Esophagus muscularis mucosa (tissue), 4 donors: Measurements from ENCODE around the gene PRSS56. TPM values are rescaled to one million over a fixed set of nuclear protein-coding genes. Genes with fewer than 3 reads are reported as not detected.

ENCODE experiments used
- DNase-seq: peaks from one replicate; pipeline ENCODE4 v3.0.0-alpha.2; 2017; ENCODE audit errors: extremely low spot score
- H3K27ac ChIP-seq, 4 donors: fragments of 200-600 bp; sonication (generic); replicated peaks in 1 of 4; 1 replicate in 3 of 4; 2 replicates in 1 of 4; pipeline ENCODE4 v1.5.1; 2016 to 2019; ENCODE audit warnings: mild to moderate bottlenecking in 1 of 4
- H3K27me3 ChIP-seq, 4 donors: fragments of 200-600 bp; sonication (generic); one replicate each; pipeline versions ENCODE4 v1.5.1 to v1.6.0; 2016 to 2019
- H3K36me3 ChIP-seq, 4 donors: fragments of 200-600 bp; sonication (generic); one replicate each; pipeline ENCODE4 v1.5.1; 2016 to 2019
- H3K4me1 ChIP-seq, 4 donors: fragments of 200-600 bp; sonication (generic); one replicate each; pipeline ENCODE4 v1.5.1; 2016 to 2019
- H3K4me3 ChIP-seq, 4 donors: fragments of 200-600 bp; sonication (generic); 1 replicate in 2 of 4; 2 replicates in 2 of 4; pipeline ENCODE4 v1.5.1; 2016 to 2019; ENCODE audit warnings: mild to moderate bottlenecking in 4 of 4, moderate library complexity in 1 of 4
- H3K9me3 ChIP-seq, 4 donors: fragments of 200-600 bp; sonication (generic); 1 replicate in 3 of 4; 2 replicates in 1 of 4; pipeline ENCODE4 v1.5.1; 2016 to 2019
- EP300 ChIP-seq: sonication (generic); formaldehyde crosslinking; IDR thresholded peaks from one replicate; pipeline ENCODE4 v1.6.1; 2017; ENCODE audit warnings: antibody characterized with exemption
- POLR2A ChIP-seq: fragments of 450-650 bp; IDR thresholded peaks from one replicate; pipeline ENCODE4 v1.6.1; 2017; ENCODE audit warnings: antibody characterized with exemption, moderate library complexity, mild to moderate bottlenecking, low read depth
- POLR2AphosphoS5 ChIP-seq, 2 donors: sonication (generic); formaldehyde crosslinking; IDR thresholded peaks; one replicate each; pipeline ENCODE4 v1.6.1; 2017; ENCODE audit warnings: antibody characterized with exemption in 2 of 2
- WGBS: methylation state at CpG from one replicate; pipeline ENCODE4 v1.1.5; 2018; 5-methylcytosine and 5-hydroxymethylcytosine counted together
- intact Hi-C: fragments of 100-400 bp; cut with DNase I; formaldehyde crosslinking; loops from one replicate; pipeline ENCODE4 v1.15.1; 2023
- total RNA-seq, 4 donors: library from RNA; depleted of rRNA; stranded (reverse); fragments of >200 nt; gene quantifications; one replicate each; pipeline versions ENCODE4 v1.1.0 to v1.2.1, GENCODE V29; 2016
- TF ChIP-seq, protein P1 (sequence below), 3 experiments: fragments of 200-600 bp in 2 of 3; fragments of 450-650 bp in 1 of 3; sonication (generic) in 2 of 3; IDR thresholded peaks; one replicate each; pipeline ENCODE4 v1.5.1; 2017 to 2019; ENCODE audit warnings: antibody characterized with exemption in 3 of 3, mild to moderate bottlenecking in 2 of 3, moderate library complexity in 1 of 3

The PRSS56 gene
- total RNA-seq, 4 donors from 2014 or later: not detected

- Histone ChIP-seq H3K27ac (no peak overlapping the region), H3K36me3 (no peaks in the 10 kb centered on the region), H3K4me3 (no peak overlapping the region), H3K9me3 (peaks cover 0 to under 1% (median 0%) of the 10 kb centered on the region in 4 donors), H3K27me3 (peaks cover 0 to 62% (median 4%) of the 10 kb centered on the region in 4 donors), H3K4me1 (no peaks in the 10 kb centered on the region)
- intact Hi-C loops: no loop called here
- DNase-seq: no peak
- 90% methylated on average over 11 of the region's 13 CpGs for WGBS
- TF ChIP-seq, protein P1, sequence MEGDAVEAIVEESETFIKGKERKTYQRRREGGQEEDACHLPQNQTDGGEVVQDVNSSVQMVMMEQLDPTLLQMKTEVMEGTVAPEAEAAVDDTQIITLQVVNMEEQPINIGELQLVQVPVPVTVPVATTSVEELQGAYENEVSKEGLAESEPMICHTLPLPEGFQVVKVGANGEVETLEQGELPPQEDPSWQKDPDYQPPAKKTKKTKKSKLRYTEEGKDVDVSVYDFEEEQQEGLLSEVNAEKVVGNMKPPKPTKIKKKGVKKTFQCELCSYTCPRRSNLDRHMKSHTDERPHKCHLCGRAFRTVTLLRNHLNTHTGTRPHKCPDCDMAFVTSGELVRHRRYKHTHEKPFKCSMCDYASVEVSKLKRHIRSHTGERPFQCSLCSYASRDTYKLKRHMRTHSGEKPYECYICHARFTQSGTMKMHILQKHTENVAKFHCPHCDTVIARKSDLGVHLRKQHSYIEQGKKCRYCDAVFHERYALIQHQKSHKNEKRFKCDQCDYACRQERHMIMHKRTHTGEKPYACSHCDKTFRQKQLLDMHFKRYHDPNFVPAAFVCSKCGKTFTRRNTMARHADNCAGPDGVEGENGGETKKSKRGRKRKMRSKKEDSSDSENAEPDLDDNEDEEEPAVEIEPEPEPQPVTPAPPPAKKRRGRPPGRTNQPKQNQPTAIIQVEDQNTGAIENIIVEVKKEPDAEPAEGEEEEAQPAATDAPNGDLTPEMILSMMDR (IDR thresholded peaks at IDR 0.05): no peak
- TF ChIP-seq POLR2AphosphoS5 (IDR thresholded peaks at IDR 0.05): no peak
- TF ChIP-seq EP300: no peak
- no peak for TF ChIP-seq POLR2A
Measured at GRCh38 chr2:232477751-232478510, 42.3 kb upstream of the PRSS56 start.

DNA sequence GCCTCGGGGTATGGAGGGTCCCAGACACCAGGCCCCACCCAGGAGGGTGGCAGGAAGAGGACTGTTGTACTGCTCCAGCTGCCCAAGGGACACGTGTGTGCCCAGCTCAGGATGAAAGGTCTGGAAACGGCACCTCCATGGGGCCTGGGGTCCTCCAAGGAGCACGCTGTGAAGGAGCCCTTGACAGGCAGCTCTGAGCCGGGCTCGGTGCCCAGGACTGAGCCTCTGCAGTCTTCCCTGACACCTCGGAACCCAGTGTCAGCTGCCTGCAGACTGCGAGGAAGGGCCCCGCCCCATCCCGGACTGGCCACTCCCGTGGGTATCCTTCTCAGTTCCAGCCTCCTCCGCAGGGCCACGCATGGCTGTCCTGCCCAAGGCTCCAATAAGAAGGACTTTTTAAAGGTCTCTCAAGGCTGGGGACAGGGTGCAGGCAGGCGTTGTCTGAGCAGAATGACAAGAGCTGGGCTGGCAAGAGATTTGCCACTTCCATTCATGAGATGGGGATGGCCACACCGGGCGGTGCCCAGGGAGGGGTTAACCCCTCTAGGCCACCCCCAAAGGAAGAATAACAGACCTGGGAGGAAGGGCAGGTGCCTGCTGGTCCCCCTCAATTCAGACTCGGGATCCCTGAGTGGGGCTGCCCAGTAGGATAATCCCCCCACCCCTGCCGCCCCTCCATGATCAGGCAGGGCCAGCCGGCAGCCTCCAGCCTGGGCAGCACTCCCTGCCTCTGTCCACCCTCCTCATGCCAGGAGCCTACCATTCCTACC, 41.4 kb upstream of the PRSS56 start:
- intact Hi-C loops: no loop called here
- H3K4me1 ChIP-seq: no peaks in the 10 kb centered on the region
- no peaks in the 10 kb centered on the region for H3K36me3 ChIP-seq
- WGBS: 74% methylated on average over 11 of the region's 19 CpGs
- DNase-seq: no peak
- H3K27me3 ChIP-seq: peaks cover 0 to 62% (median 6%) of the 10 kb centered on the region in 4 donors
- no peaks in the 10 kb centered on the region for H3K9me3 ChIP-seq
- H3K27ac ChIP-seq: no peak overlapping the region
- TF ChIP-seq, protein P1 (IDR thresholded peaks at IDR 0.05): no peak
- no peak for TF ChIP-seq POLR2A
- no peak for TF ChIP-seq EP300
- no peak for TF ChIP-seq POLR2AphosphoS5 (IDR thresholded peaks at IDR 0.05)
- H3K4me3 ChIP-seq: no peak overlapping the region

DNA sequence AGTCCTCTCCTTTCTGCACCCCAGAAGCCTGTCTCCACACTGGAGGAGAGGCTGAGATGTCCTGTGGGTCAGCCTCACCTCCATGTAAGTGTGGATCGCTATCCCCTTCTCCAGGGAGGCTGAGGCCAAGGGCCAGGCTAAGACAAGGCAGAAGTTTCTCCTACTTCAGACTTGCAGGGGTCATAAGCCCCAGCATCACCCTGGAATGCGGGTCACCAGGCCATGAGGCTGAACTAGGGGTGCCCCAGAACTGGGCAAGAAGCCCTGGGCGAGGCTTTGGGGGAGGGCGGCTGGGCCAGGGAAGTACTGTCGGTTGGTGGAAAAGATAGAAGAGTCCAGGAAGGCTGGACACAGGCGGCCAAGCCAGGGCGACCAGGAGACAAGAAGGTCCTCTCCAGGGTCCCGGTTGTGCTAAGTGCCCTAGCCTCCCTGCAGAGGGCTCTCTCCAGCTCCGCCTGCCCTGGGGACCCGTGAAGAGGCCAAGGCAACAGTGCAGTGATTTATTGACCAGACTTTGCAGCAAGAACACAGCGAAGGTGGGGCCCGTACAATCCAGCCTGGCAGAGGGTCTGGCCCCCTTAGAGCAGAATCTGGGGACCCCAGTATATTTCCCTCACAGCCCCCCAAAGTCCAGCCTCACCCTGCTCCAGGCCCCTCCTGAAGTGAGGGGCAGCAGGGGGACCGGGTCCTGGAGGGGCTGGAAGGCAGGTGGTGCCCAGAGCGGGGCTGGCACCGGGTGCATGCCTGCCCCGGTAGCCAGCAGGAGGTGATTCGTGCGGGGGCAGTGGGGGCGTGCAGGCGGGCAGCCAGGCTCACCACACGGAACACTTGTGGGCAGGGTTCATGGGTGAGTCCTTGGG, 40.6 kb upstream of the PRSS56 start:
- WGBS: 81% methylated on average over 11 of the region's 21 CpGs
- H3K27me3 ChIP-seq: peaks cover 0 to 62% (median 6%) of the 10 kb centered on the region in 4 donors

More for the DNA sequence above, 40.6 kb upstream of the PRSS56 start:
- no peak for TF ChIP-seq POLR2AphosphoS5 (IDR thresholded peaks at IDR 0.05)
- no peak for TF ChIP-seq POLR2A
- TF ChIP-seq EP300: no peak
- TF ChIP-seq, protein P1 (IDR thresholded peaks at IDR 0.05): no peak
- Histone ChIP-seq H3K27ac (no peak overlapping the region), H3K4me3 (no peak overlapping the region), H3K36me3 (no peaks in the 10 kb centered on the region), H3K9me3 (no peaks in the 10 kb centered on the region), H3K4me1 (no peaks in the 10 kb centered on the region)
- intact Hi-C loops: no loop called here
- no peak for DNase-seq
